WI38 (cell line): Measurements from ENCODE around the gene ANKH.
"Not testable (repeated sequence)": the region's sequence is repeated elsewhere in the genome, so short reads cannot be mapped to it uniquely, and the experiment has no call there.

ENCODE experiments used
- H3K4me3 ChIP-seq: 2 replicates; pipeline ENCODE4 v1.5.1; 2011; ENCODE audit warnings: low read depth, mild to moderate bottlenecking, control low read depth, low read length
- TF ChIP-seq, protein P1 (sequence below): IDR thresholded peaks from 2 replicates; pipeline ENCODE4 v1.5.1; 2012; ENCODE audit warnings: low read depth, mild to moderate bottlenecking, control low read depth, low read length

The ANKH gene

DNA sequence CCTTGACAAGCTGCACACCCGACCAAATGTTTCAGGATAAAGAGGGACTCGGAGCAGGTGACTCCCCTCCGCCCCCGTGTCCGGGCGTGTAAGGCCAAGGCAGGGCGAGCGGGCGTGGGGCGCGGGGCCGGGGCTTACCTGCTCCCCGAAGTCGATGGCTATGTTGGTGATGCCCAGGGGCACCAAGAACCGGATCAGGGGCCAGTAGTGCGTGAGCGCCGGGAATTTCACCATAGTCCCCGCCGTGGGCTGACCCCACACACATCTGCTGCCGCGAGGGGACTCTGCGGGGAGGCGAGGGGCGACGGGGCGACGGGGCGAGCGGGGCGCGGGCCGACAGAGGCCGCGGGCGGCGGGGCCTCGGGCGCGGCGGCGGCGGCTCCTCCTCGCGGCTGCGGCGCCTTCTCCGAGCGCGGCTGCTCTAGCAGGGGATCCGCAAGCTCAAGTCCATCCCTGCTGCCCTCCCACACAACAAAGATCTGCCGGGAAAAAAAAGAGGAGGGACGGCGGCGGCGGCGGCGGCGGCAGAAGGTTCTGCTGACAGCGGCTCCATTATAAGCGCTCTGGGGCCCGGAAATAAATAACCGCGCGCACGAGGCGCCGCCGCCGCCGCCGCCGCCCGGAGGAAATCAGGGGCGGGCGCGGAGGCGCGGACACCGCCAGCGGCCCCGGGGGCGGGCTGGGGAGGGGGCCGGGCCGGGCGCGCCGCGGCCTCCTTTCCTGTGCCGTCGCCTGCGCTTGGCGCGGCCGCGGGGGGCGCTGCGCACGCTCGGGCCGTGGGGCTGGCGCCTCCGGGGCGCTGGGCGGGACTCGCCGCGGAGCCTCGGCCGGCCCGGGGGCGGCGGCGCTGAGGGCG, at the start of gene ANKH:
ANKH (minus strand) TSS at position 565 of the 856 bp plus-strand sequence; CDS start at position 234, 331 bp downstream.
- TF ChIP-seq, protein P1, sequence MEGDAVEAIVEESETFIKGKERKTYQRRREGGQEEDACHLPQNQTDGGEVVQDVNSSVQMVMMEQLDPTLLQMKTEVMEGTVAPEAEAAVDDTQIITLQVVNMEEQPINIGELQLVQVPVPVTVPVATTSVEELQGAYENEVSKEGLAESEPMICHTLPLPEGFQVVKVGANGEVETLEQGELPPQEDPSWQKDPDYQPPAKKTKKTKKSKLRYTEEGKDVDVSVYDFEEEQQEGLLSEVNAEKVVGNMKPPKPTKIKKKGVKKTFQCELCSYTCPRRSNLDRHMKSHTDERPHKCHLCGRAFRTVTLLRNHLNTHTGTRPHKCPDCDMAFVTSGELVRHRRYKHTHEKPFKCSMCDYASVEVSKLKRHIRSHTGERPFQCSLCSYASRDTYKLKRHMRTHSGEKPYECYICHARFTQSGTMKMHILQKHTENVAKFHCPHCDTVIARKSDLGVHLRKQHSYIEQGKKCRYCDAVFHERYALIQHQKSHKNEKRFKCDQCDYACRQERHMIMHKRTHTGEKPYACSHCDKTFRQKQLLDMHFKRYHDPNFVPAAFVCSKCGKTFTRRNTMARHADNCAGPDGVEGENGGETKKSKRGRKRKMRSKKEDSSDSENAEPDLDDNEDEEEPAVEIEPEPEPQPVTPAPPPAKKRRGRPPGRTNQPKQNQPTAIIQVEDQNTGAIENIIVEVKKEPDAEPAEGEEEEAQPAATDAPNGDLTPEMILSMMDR, result no peak
- H3K4me3 ChIP-seq, result peak within 1 kb of the TSS; percentile 74

DNA sequence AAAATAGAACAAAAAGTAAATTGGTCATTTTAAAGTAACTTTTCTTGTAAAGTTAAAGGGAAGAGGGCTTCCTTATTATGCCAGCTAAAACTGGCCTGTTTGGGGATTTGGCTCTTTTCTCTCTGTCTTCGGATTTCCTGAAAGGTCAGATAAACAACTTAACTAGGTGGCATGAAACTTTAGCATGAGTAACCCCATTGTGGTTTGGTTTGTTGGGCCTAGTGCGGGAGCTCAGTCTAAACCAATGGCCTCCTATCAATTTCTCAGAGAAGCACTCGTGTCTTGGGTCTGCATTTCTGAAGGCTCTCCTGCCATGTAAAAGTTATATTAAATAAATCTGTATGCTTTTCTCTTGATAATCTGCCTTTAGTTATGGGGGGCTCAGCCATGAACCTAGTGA, 48.5 kb upstream of the ANKH start:
- no peak overlapping the region for H3K4me3 ChIP-seq
- TF ChIP-seq, protein P1, result no peak

DNA sequence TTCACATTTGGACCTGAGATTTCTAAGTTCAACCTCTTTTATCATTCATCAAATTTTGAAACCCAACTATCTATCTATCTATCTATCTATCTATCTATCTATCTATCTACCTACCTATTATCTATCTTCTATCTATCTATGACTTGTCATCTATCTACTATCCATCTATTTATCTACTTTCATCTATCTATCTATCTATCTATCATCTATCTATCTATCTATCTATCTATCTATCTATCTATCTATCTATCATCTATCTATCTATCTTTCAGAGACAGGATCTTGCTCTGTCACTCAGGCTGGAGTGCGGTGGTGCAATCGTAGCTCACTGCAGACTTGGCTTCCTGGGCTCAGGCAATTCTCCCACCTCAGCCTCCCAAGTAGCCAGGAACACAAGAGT, 47.5 kb upstream of the ANKH start:
- not testable (repeated sequence) for H3K4me3 ChIP-seq

DNA sequence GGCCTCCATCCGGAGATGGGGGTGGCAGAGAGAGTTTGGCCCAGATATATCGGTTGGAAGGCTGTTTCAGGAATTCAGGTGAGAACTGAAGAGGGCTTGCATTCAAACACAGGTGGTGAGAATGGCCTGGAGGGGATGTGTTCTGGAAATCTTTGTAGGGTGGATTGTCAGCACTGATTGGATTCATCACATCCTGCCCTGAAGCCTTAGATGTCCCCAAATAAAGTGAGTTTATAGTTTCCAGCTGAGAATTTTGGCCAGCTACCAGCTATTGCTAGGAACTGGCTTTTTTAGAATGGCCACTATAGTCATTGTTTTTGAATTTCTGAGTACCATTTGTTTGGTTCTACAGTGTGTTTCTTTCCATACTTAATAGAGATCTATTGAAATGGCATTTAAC, 46.1 kb upstream of the ANKH start:
- TF ChIP-seq, protein P1, result no peak

DNA sequence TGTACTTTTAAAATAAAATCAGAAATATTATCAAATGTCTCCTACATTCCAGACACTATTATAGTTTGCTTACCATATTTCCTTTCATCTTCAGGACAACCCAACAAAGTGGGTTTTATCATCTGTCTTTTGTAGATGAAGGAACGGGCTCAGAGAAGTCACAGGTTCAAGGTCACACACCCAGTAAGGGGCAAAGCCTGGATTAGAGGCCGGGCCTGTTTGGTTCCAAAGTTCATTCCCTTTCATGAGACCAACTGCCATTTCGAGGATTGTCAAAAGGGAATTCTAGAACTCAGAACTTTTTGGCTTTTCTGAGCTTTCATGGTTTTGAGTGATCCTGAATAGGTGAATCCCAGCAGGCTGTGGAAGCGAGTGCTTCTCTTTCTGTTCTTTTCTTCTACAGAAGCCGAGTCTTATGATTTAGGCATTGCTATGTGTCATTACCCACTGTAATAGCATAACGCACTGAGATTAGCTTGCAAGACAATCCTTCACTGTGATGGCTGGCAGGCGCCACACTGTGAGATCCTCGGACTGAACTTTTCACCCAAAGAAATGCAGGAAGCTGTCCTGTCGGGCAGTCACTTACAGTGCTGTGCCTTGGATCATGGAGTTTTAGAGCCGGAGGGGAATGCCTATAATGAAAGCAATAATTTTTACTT, 43.8 kb upstream of the ANKH start:
- no peak overlapping the region for H3K4me3 ChIP-seq

More for the DNA sequence above, 46.1 kb upstream of the ANKH start:
- H3K4me3 ChIP-seq, result no peak overlapping the region

DNA sequence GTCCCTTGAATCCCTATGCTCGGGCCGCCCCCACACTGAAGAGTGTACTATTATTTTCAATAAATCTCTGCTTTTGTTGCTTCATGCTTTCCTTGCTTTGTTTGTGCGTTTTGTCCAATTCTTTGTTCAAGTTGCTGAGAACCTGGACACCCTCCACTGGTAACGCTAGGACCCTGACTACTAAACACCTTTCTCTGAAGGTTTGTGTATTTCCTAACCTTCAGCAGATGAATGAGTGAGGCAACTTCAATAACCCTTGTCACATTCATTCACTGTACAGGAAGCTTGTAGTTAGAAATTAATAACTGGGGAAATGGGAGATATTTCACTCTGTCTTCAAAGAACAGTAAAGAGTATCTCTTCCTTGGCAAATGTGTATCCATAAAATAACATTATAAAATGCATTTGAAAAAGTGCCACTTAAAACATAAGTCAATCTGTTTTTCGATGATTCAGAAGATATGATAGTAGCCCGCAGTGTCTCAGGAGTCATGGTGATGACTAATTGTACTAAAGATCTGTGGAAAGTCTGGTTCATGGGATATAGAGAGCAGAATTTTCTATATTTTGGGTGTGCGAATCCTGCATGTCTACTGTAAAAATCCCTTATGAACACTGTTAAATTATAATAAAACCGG, 43.2 kb upstream of the ANKH start:
- TF ChIP-seq, protein P1, result no peak
- no peak overlapping the region for H3K4me3 ChIP-seq

More for the DNA sequence above, 43.8 kb upstream of the ANKH start:
- TF ChIP-seq, protein P1, result no peak

DNA sequence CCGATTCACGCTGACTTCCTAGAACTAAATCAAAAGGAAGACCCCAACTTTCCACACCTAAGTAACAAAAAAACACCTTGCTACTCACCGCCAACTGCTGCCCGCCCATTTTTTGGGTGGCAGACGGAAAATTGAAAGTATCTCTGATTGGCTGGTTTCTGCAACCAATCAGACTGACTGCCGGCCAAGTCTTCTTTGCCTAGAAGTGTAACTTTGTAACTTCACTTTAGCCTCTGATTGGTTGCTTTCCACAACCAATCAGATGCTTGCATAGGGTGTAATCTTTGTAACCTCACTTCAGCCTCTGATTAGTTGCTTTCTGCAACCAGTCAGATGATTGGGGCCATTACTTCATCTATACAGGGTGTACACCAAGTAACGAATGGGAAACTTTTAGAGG, 42.6 kb upstream of the ANKH start:
- no peak overlapping the region for H3K4me3 ChIP-seq
- TF ChIP-seq, protein P1, result no peak
